ENCODE measurements around the gene SCYL1. TPM values are rescaled to one million over a fixed set of nuclear protein-coding genes. Genes with fewer than 3 reads are reported as not detected.

SCYL1 gene
- total and polyA plus RNA-seq, 12 donors, result 47.4 to 130 (median 56.7) TPM

DNA sequence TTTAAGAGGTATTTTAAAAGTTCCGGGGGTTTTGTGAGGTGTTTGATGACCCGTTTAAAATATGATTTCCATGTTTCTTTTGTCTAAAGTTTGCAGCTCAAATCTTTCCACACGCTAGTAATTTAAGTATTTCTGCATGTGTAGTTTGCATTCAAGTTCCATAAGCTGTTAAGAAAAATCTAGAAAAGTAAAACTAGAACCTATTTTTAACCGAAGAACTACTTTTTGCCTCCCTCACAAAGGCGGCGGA, 26.2 kb upstream of the SCYL1 start:
- Histone ChIP-seq H3K36me3 (peaks cover 0 to 36% (median 19%) of the 10 kb centered on the region in 9 donors), H3K4me3 (peak overlapping the region; percentile 68 to 88 (median 84)), H3K27me3 (no peaks in the 10 kb centered on the region), H3K4me1 (peaks cover 22 to 46% (median 35%) of the 10 kb centered on the region in 9 donors), H3K9me3 (no peaks in the 10 kb centered on the region), H3K27ac (peak overlapping the region; percentile 97 to 100 (median 99))
- DNase-seq, result no peak
- no peak for TF ChIP-seq CTCF (IDR thresholded peaks at IDR 0.05)
- intact Hi-C loops (cut with DNase I), result loop anchor here in 2 of 10 donors (2.0 kb wide), 2 partner anchors 78 to 80 kb away; no protein-coding TSS in a partner anchor
- no peak for ATAC-seq
- WGBS, 2 donors, result 0% methylated on average over 6 of the region's 6 CpGs

GRCh38 chr11:65498977-65499712, 25.7 kb upstream of the SCYL1 start, which contains the start of gene MALAT1:
TSS of gene MALAT1 (plus strand) at chr11:65499045.
- DNase-seq, result peak; percentile 91 to 96

GRCh38 chr11:65499713-65500386, 25.0 kb upstream of the SCYL1 start:
- Histone ChIP-seq H3K27me3 (no peaks in the 10 kb centered on the region), H3K4me3 (peak overlapping the region; percentile 68 to 88 (median 84)), H3K27ac (peak overlapping the region; percentile 97 to 100 (median 99)), H3K4me1 (peaks cover 13 to 41% (median 28%) of the 10 kb centered on the region in 9 donors), H3K36me3 (peaks cover 0 to 48% (median 31%) of the 10 kb centered on the region in 9 donors), H3K9me3 (no peaks in the 10 kb centered on the region)
- 0 to 1% methylated on average over 3 of the region's 3 CpGs for WGBS, 2 donors
- no peak for TF ChIP-seq CTCF (IDR thresholded peaks at IDR 0.05)
- DNase-seq, result no peak
- intact Hi-C loops (cut with DNase I), result loop anchor here in 4 of 10 donors (1.0 to 5.0 kb wide), 4 partner anchors 23 to 81 kb away; partner anchors contain the start of gene NEAT1 (in 1 of the 4)
- ATAC-seq, result no peak

More at GRCh38 chr11:65498977-65499712, 25.7 kb upstream of the SCYL1 start, which contains the start of gene MALAT1:
- Histone ChIP-seq H3K36me3 (peaks cover 0 to 41% (median 24%) of the 10 kb centered on the region in 9 donors), H3K27me3 (no peaks in the 10 kb centered on the region), H3K4me3 (peak within 1 kb of the TSS; percentile 68 to 88 (median 84)), H3K4me1 (peaks cover 17 to 41% (median 30%) of the 10 kb centered on the region in 9 donors), H3K27ac (peak within 1 kb of the TSS; percentile 97 to 100 (median 99)), H3K9me3 (no peaks in the 10 kb centered on the region)
- 0 to 2% methylated on average over 24 of the region's 24 CpGs for WGBS, 2 donors
- intact Hi-C loops (cut with DNase I), result loop anchor here in 3 of 10 donors (1.0 to 2.0 kb wide), 3 partner anchors 22 to 80 kb away; no protein-coding TSS in a partner anchor
- ATAC-seq, result peak in 7 of 8 donors; percentile 16 to 37 (median 23)
- no peak for TF ChIP-seq CTCF (IDR thresholded peaks at IDR 0.05)

Data from heart right ventricle (tissue), 16 donors.